T-helper 22 cell (primary cell): Measurements from ENCODE around the gene DCTD.

Experiments
- DNase-seq: peaks from one replicate; pipeline ENCODE4 v3.0.0-alpha.2; 2020; ENCODE audit warnings: low read depth

DCTD gene

GRCh38 chr4:182917182-182918043 lies at the start of gene DCTD:
TSS of gene DCTD (minus strand) at chr4:182917386. CDS start at chr4:182915568, 1,818 bp downstream.
- DNase-seq, result peak; percentile 63

- DNase-seq, result no peak
These were observed 43.6 kb upstream of the DCTD start for GRCh38 chr4:182960746-182961145.

- no peak for DNase-seq
These were observed 43.0 kb upstream of the DCTD start for GRCh38 chr4:182960228-182960627.

GRCh38 chr4:182955411-182955810 lies 38.2 kb upstream of the DCTD start:
- no peak for DNase-seq

- no peak for DNase-seq
These were observed 27.5 kb upstream of the DCTD start for GRCh38 chr4:182944484-182945213.

GRCh38 chr4:182939680-182940079 lies 22.5 kb upstream of the DCTD start:
- no peak for DNase-seq

GRCh38 chr4:182938205-182938645 lies 21.0 kb upstream of the DCTD start:
- DNase-seq, result no peak

GRCh38 chr4:182937268-182938204 lies 20.4 kb upstream of the DCTD start:
- DNase-seq, result no peak

- no peak for DNase-seq
These were observed 15.5 kb upstream of the DCTD start for GRCh38 chr4:182932651-182933050.

GRCh38 chr4:182931691-182932345 lies 14.6 kb upstream of the DCTD start:
- no peak for DNase-seq

GRCh38 chr4:182930889-182931288 lies 13.7 kb upstream of the DCTD start:
- no peak for DNase-seq

- no peak for DNase-seq
These were observed 12.1 kb upstream of the DCTD start for GRCh38 chr4:182929296-182929695.

GRCh38 chr4:182928061-182928460 lies 10.9 kb upstream of the DCTD start:
- no peak for DNase-seq

GRCh38 chr4:182927505-182927904 lies 10.3 kb upstream of the DCTD start:
- DNase-seq, result no peak

GRCh38 chr4:182925855-182926254 lies 8.7 kb upstream of the DCTD start:
- DNase-seq, result no peak

GRCh38 chr4:182925298-182925757 lies 8.1 kb upstream of the DCTD start:
- no peak for DNase-seq

GRCh38 chr4:182924497-182924896 lies 7.3 kb upstream of the DCTD start:
- DNase-seq, result no peak

GRCh38 chr4:182923796-182924340 lies 6.7 kb upstream of the DCTD start:
- DNase-seq, result no peak

- no peak for DNase-seq
These were observed 6.2 kb upstream of the DCTD start for GRCh38 chr4:182923366-182923765.

- DNase-seq, result no peak
These were observed 5.5 kb upstream of the DCTD start for GRCh38 chr4:182922501-182923284.
